Stimulated activated CD4-positive, alpha-beta T cell treated with anti-CD3 and anti-CD28 coated beads, Interleukin-4, amount 100 ng/mL, for 48 hours (primary cell): ENCODE measurements around the gene PHTF2.

Experiments
- DNase-seq, 2 donors: peaks; one replicate each; pipeline ENCODE4 v3.0.0-alpha.2; 2020; ENCODE audit warnings: low read depth in 2 of 2

Gene PHTF2

GRCh38 chr7:77794000-77794399, 4.6 kb upstream of the PHTF2 start:
- no peak for DNase-seq

- no peak for DNase-seq
Observed at GRCh38 chr7:77796109-77796508, 2.5 kb upstream of the PHTF2 start.

GRCh38 chr7:77796960-77797359, 1.6 kb upstream of the PHTF2 start:
- DNase-seq = no peak

- peak in 1 of 2 donors; percentile 25 for DNase-seq
Observed at GRCh38 chr7:77797734-77798393, 709 bp upstream of the PHTF2 start.

- DNase-seq = peak in 1 of 2 donors; percentile 2
Observed at GRCh38 chr7:77799078-77799964, 748 bp downstream of the PHTF2 start.

- DNase-seq = no peak
Observed at GRCh38 chr7:77800158-77800557, 1.6 kb downstream of the PHTF2 start.

- no peak for DNase-seq
Observed at GRCh38 chr7:77800730-77801129, 2.2 kb downstream of the PHTF2 start.

- DNase-seq = no peak
Observed at GRCh38 chr7:77802557-77803405, 4.2 kb downstream of the PHTF2 start.

- no peak for DNase-seq
Observed at GRCh38 chr7:77806425-77806824, 7.9 kb downstream of the PHTF2 start.

- DNase-seq = no peak
Observed at GRCh38 chr7:77808517-77808916, 9.9 kb downstream of the PHTF2 start.

GRCh38 chr7:77811516-77812289, 13.1 kb downstream of the PHTF2 start:
- DNase-seq = no peak

GRCh38 chr7:77812290-77812685, 13.7 kb downstream of the PHTF2 start:
- DNase-seq = no peak

- DNase-seq = no peak
Observed at GRCh38 chr7:77813180-77813579, 14.6 kb downstream of the PHTF2 start.

GRCh38 chr7:77819021-77819420, 20.4 kb downstream of the PHTF2 start:
- no peak for DNase-seq

GRCh38 chr7:77820967-77821366, 22.4 kb downstream of the PHTF2 start:
- DNase-seq = no peak

- no peak for DNase-seq
Observed at GRCh38 chr7:77822269-77822668, 23.7 kb downstream of the PHTF2 start.

GRCh38 chr7:77823787-77824186, 25.2 kb downstream of the PHTF2 start:
- DNase-seq = no peak

GRCh38 chr7:77824636-77825035, 26.1 kb downstream of the PHTF2 start:
- no peak for DNase-seq

- no peak for DNase-seq
Observed at GRCh38 chr7:77825131-77825530, 26.6 kb downstream of the PHTF2 start.

GRCh38 chr7:77826300-77826699, 27.7 kb downstream of the PHTF2 start:
- no peak for DNase-seq

- no peak for DNase-seq
Observed at GRCh38 chr7:77827999-77828398, 29.4 kb downstream of the PHTF2 start.
